H1 (cell line): ENCODE data around the gene SLC31A2. TPM values are rescaled to one million over a fixed set of nuclear protein-coding genes. Genes with fewer than 3 reads are reported as not detected.

Experiments
- BCL11A ChIP-seq, 2 experiments: IDR thresholded peaks; one replicate each; pipeline ENCODE4 v1.6.1; 2011; ENCODE audit warnings: low read depth in 2 of 2, low read length in 2 of 2, mild to moderate bottlenecking in 2 of 2
- polyA plus RNA-seq, 7 experiments: library from polyadenylated mRNA; depleted of rRNA in 3 of 7; stranded (reverse) in 5 of 7; unstranded in 2 of 7; fragments of >200 nt in 5 of 7; fragments of 200-250 nt in 2 of 7; gene quantifications; 1 replicate in 5 of 7; 2 replicates in 1 of 7; 4 replicates in 1 of 7; pipeline versions ENCODE4 v1.2.1 to v1.2.3, GENCODE V29; 2011 to 2013; ENCODE audit warnings: missing spikeins in 2 of 7, mixed read lengths in 2 of 7
- total RNA-seq: library from RNA; stranded (reverse); fragmentation: NEBNext Ultra II Directional; extraction: Animal tissue kit (Norgen Biotek cat#: 25700); gene quantifications from 2 replicates; pipeline ENCODE4 v1.2.1, GENCODE V29; 2021

SLC31A2 gene
- total and polyA plus RNA-seq, 2 of the 8 experiments (the other 6 are each of a cell fraction or from before 2014, with no cell fraction given), result 2.0 to 2.9 TPM

GRCh38 chr9:113158446-113158845 lies 7.6 kb downstream of the SLC31A2 start (continued):
- no peak for TF ChIP-seq BCL11A (IDR thresholded peaks at IDR 0.05; ENCODE audit: low read depth in 2 of 2, low read length in 2 of 2)
